ENCODE data around the gene SLC10A7.

DNA sequence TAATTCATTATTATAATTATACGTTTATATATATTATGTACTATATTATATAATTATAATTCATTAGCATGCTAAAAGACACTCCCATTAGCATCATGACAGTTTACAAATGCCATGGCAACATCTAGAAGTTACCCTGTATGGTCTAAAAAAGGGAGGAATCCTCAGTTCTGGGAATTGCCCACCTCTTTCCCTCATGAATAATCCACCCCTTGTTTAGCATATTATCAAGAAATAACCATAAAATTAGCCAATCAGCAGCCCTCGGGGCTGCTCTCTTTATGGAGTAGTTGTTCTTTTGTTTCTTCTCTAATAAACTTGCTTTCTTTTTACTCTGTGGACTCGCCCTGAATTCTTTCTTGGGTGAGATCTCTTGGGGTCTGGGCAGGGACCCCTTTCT lies 42.8 kb upstream of the SLC10A7 start:
- TF ChIP-seq, protein P1, sequence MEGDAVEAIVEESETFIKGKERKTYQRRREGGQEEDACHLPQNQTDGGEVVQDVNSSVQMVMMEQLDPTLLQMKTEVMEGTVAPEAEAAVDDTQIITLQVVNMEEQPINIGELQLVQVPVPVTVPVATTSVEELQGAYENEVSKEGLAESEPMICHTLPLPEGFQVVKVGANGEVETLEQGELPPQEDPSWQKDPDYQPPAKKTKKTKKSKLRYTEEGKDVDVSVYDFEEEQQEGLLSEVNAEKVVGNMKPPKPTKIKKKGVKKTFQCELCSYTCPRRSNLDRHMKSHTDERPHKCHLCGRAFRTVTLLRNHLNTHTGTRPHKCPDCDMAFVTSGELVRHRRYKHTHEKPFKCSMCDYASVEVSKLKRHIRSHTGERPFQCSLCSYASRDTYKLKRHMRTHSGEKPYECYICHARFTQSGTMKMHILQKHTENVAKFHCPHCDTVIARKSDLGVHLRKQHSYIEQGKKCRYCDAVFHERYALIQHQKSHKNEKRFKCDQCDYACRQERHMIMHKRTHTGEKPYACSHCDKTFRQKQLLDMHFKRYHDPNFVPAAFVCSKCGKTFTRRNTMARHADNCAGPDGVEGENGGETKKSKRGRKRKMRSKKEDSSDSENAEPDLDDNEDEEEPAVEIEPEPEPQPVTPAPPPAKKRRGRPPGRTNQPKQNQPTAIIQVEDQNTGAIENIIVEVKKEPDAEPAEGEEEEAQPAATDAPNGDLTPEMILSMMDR (IDR thresholded peaks at IDR 0.05; ENCODE audit: low read depth, low read length, missing input control): no peak
- TF ChIP-seq JUND (IDR thresholded peaks at IDR 0.05): no peak
- TF ChIP-seq SP1 (IDR thresholded peaks at IDR 0.05): no peak
- TF ChIP-seq FOXA1 (IDR thresholded peaks at IDR 0.05): no peak
- TF ChIP-seq RAD21 (IDR thresholded peaks at IDR 0.05): no peak
- TF ChIP-seq, protein P2, sequence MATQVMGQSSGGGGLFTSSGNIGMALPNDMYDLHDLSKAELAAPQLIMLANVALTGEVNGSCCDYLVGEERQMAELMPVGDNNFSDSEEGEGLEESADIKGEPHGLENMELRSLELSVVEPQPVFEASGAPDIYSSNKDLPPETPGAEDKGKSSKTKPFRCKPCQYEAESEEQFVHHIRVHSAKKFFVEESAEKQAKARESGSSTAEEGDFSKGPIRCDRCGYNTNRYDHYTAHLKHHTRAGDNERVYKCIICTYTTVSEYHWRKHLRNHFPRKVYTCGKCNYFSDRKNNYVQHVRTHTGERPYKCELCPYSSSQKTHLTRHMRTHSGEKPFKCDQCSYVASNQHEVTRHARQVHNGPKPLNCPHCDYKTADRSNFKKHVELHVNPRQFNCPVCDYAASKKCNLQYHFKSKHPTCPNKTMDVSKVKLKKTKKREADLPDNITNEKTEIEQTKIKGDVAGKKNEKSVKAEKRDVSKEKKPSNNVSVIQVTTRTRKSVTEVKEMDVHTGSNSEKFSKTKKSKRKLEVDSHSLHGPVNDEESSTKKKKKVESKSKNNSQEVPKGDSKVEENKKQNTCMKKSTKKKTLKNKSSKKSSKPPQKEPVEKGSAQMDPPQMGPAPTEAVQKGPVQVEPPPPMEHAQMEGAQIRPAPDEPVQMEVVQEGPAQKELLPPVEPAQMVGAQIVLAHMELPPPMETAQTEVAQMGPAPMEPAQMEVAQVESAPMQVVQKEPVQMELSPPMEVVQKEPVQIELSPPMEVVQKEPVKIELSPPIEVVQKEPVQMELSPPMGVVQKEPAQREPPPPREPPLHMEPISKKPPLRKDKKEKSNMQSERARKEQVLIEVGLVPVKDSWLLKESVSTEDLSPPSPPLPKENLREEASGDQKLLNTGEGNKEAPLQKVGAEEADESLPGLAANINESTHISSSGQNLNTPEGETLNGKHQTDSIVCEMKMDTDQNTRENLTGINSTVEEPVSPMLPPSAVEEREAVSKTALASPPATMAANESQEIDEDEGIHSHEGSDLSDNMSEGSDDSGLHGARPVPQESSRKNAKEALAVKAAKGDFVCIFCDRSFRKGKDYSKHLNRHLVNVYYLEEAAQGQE (IDR thresholded peaks at IDR 0.05): no peak
- TF ChIP-seq, protein P3, sequence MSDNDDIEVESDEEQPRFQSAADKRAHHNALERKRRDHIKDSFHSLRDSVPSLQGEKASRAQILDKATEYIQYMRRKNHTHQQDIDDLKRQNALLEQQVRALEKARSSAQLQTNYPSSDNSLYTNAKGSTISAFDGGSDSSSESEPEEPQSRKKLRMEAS (IDR thresholded peaks at IDR 0.05): no peak
- TF ChIP-seq, protein P4, sequence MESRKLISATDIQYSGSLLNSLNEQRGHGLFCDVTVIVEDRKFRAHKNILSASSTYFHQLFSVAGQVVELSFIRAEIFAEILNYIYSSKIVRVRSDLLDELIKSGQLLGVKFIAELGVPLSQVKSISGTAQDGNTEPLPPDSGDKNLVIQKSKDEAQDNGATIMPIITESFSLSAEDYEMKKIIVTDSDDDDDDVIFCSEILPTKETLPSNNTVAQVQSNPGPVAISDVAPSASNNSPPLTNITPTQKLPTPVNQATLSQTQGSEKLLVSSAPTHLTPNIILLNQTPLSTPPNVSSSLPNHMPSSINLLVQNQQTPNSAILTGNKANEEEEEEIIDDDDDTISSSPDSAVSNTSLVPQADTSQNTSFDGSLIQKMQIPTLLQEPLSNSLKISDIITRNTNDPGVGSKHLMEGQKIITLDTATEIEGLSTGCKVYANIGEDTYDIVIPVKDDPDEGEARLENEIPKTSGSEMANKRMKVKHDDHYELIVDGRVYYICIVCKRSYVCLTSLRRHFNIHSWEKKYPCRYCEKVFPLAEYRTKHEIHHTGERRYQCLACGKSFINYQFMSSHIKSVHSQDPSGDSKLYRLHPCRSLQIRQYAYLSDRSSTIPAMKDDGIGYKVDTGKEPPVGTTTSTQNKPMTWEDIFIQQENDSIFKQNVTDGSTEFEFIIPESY (IDR thresholded peaks at IDR 0.05): no peak
- TF ChIP-seq ATF3 (IDR thresholded peaks at IDR 0.05): no peak
- no peak for TF ChIP-seq GABPA (IDR thresholded peaks at IDR 0.05 in 1 of 2, conservative IDR thresholded peaks at IDR 0.05 in 1 of 2)
